ENCODE measurements around the gene L3MBTL4.

The L3MBTL4 gene

DNA sequence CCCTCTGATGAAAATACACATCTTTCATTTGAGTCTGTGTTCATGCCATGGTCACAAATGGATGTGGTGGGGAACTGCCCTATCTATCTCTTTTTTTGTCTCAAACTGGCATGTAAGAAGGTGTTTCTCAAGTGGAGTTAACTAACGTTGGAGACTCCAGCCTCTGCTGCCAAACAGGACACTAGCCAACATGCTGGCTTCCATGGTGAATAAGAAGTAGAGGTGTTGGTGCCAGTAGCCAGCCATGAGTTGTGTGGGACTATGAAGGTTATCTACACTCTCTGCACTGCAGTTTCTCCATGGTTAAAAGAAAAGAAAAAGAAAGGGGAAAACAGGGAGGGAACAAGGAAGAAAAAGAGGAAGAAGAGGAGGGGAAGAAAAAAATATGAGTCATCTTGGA, 370.4 kb downstream of the L3MBTL4 start:
- no peak for DNase-seq (ENCODE audit: low read depth in 2 of 2)

DNA sequence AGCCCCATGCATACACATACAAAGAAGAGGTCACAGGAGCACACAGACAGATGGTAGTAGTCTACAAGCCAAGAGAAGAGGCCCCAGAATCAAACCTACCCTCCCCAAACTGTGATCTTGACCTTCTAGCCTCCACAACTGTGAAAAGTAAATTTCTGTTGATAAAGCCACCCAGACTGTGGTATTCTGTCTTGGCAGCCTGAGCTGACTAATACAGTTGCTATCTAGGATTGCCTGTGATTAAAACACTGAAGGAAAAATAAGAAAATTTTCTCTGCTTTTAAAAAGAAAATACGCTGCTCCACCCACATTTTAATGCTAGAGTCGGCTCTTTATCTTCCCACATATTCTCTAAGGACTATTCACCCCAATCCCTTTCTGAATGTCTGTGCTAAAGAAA, 375.7 kb downstream of the L3MBTL4 start:
- no peak for DNase-seq (ENCODE audit: low read depth in 2 of 2)

DNA sequence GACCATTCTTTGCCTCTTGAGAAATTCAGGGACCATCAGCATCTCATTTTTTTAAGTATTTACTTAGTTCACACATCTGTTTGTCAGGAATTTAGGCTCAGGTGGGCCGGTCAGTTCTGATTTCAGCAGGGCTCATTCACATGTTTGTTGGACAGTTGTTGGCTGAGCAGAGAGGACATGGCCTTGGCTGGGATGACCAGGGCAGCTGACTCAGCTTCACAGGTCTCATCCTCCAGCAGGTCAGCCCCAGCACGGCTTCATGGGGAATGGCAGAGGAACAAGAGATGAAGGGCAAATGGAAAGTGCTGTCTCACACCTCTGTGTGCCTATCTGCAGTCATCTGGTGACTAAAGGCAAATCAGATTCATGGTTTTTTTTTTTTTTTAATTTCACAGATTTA, 383.3 kb downstream of the L3MBTL4 start:
- no peak for DNase-seq (ENCODE audit: low read depth in 2 of 2)

DNA sequence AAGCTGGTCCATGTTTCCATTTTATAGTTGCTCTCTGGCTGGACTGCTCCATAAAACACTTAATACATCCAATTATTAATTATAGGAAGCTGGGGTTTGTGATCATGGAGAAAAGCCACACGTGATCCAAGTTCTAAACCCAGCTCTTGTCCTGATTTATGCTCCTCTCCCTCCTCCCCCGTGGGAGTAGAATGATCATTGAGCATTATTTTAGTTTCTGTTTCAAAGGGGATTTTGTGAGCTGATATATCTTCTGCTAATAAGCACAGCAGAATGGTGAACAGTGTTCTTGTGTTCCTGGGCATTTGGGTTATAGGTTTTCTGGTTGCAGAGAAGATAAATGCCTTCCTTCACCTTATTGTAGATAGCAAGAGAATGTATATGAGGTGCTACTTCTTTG, 383.7 kb downstream of the L3MBTL4 start:
- no peak for DNase-seq (ENCODE audit: low read depth in 2 of 2)

DNA sequence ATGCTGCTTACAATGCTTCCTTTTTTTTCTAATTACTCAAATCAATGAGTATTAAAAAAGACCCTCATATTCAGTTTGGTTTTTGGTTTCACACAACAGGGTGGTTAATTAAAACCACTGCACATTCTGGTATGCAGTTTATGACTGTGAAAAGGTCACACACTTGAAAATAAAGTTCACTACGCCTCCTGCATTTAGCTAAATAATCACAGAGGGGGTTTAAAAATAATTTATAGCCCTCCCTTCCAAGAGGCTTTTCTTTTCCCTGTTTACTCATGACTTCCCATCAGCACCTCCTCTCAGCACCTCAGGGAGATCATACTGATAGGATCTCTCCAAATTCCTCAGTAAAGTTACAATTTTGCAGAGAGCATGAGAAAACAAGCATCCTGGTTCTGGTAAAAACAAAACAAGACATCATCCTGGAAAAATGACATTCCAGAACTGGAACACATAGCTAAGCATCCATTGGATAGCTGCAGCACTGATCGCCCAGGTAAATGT, 389.9 kb downstream of the L3MBTL4 start:
- no peak for DNase-seq (ENCODE audit: low read depth in 2 of 2)

DNA sequence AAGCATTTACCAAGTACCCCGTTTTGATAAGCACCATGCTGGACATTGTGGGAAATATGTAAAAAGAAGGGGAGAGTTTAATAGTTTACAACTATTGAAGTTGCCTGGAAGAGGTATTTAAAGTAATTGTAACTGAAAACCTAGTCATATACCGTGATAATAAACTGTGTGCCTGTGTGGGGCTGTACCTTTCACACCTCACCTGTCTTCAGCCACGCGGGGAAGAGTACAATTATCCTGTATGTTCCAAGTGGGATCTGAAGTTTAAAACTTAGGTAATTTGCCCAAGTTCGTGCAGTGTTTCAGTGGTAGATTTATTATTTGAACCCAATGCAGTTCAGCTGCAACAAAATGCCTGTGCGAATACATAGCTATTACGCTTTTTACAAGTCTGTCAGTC, 391.2 kb downstream of the L3MBTL4 start:
- DNase-seq (ENCODE audit: low read depth in 2 of 2), result no peak

DNA sequence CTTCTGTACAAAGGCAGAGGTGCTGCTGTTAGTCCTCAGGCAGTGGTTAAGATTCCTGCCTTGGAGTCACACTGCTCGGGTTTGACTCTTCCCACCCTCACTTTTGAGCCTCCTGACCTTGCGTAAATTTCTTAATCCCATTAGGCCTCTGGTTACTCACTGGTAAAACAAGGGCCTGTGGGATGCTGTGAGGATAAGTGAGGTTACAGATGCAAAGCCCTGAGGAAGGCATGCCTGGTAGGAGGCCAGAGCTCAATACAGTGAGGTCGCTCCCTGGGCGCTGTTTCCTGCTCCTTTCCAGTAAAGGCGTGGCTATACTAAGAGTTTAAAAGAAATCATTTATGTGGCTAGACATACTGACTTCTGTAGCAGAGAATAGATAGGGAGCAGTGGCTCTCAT, 391.9 kb downstream of the L3MBTL4 start:
- no peak for DNase-seq (ENCODE audit: low read depth in 2 of 2)

DNA sequence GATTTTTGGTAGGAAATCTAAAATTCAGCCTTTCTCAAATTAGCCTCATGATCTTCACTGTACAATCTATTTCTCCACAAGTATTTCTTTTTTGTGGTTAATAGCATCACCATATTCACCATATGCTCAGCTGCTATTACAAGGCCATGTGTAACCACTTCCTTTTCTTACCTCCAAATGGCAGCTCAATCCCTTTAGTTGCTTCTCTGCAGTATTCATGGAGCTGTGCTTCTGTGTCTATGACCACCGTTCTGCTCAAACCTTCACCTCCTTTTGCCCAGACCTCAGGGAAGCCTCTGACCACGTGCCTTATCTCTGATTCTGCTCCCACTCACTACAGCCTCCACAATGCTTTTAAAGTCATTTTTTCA, 392.7 kb downstream of the L3MBTL4 start:
- no peak for DNase-seq (ENCODE audit: low read depth in 2 of 2)

DNA sequence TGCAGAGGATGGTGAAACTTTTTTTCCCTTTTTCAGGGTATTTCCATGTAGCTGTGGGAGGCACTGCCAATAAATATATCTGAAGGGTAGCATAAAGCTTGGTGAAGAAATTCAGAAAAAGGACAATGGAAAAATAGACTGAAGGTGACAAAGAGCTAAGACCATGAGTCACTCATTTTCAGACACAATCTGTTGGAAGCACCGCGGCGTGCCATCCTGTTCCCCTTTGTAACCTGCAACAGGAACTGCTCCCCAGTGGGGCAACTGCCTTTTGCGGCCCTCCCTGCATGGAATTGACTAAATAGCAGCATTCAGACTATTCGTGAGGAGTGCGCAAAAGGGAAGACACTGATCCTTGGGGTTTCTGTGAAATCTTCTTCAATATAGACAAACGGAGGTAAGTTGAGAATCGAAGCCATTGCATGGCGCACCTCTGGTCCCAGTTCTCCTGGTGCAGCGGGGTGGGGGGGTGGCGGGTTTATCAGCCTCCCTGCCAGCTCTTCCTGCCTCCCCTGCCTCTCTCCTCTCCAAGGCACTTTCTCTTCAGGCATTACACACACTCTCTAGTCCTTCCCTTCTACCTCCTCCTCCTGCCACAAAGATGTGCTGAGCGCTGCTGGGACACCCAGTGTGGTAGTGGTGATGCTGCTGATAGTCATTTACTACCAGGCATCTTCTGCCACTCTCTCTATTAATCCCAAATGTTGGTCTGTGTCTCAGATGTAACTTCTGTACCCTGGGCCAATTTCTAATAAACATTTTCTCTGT, 393.2 kb downstream of the L3MBTL4 start:
- no peak for DNase-seq (ENCODE audit: low read depth in 2 of 2)

DNA sequence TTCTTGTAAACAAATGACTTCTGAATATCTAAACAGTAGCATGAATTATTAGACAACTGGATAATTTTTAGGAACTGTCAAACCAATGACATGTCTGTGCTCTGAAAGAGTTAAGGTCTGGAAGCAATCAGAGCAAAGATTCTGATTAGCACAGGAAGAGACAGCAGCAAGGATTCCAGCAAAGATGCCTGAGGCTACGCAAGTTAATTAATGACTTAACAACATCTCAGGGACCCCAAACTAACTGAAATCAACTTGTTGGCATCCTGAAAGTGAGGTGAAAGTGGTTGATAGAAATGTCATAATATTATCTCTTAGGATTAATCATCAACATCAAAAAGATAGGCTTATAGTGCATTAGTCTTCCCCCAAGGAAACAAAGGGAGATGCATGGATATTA, 396.0 kb downstream of the L3MBTL4 start:
- DNase-seq (ENCODE audit: low read depth in 2 of 2), result no peak

DNA sequence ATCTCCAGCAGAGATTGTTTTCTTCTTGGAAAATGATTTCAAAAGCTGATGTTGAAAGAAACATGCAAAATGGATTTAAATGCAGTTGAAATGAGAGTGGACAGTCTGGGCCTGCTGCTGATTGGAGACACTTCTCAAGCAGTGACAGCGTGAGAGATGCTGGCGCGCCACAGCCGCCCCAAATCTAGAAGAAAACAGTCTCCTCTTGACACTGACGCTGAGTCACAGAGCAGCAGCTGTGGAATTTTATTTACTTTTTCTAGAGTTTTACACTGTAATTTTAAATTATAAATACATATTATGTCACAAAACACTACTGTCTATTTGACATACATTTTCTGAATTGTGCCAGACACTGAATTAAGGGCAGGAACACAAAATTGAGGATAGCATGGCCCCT, 397.5 kb downstream of the L3MBTL4 start:
- no peak for DNase-seq (ENCODE audit: low read depth in 2 of 2)

DNA sequence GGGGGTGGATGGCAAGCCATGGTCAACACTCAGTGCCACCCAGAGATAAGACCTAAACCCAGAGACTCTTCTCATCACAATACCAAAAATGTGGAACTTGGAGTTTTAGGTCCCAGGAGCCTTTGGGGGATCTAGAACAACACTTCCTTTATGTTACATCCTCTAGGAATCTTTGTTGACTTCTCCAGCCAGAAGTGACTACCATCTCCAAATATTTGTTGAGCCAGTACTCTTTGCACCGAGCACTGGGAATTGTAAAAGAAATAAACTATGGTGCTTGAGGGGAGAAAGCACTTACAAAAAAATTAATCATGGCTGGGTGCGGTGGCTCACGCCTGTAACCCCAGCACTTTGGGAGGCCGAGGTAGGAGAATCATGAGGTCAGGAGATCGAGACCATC, 399.3 kb downstream of the L3MBTL4 start:
- DNase-seq (ENCODE audit: low read depth in 2 of 2), result no peak

DNA sequence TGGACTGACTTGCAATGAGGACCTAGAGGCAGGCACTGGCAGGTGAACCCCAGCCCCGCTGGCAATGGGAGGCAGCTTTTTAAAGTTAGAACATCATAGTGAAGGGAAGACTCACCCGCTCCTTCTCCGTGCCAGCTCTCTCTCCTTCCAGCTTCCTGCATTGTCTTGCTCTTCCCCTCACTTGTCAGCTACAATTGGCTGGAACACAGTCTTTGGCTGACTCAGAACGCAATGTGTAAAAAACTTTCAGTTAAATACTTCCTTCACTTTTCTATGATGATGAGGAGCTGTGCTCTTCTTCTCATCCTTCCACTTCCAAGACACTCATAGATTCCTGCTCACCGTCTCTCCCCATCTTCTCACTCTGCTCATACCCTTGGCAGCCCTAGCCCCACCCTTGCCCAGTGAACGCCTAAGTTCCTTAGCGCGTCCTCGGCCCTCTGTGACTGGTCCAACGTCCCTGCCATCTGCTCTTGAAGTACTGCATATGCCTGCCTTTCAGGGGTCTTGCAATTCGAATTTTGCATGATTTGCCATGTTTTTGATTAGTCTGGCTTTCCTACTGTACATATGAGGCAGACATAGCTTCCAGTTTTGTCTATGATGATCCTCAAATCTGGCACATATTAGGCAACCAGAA, 401.4 kb downstream of the L3MBTL4 start:
- no peak for DNase-seq (ENCODE audit: low read depth in 2 of 2)

DNA sequence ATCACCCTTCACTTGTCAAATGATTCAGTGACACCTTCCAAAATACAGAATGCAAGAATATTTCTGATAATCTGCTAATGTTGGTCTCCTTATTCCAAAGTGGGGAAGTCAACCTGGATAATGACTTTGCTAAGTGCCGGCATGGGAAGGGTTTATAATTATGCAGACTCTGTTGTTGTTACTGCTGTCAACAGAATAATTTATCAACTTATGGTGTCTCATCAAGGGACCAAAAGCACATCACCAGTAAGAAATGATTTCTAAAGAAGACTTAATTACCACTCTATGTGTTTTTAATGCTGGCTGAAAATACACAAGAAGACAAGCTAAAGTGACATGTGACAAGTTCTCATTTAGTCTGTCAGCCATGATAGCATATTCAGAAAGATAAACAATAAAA, 403.8 kb downstream of the L3MBTL4 start:
- DNase-seq (ENCODE audit: low read depth in 2 of 2), result no peak

DNA sequence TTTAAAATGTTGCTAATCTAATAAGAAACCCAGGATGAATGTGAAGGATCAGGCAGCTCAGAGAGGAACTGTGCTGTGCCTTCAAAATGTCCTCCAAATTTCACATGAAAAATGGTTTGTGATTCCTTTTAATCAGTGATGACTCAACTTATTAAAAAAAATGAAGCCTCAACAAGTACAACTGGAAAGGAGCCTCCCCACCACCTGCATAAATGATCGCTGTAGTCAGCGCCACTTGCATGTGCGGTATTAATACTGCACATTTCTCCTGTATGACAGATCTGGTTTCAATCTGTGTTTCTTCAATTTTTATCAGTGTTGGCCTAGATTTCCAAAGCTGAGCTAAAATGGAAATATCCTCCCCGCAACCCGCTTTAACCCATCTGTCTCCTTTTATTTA, 404.4 kb downstream of the L3MBTL4 start:
- no peak for DNase-seq (ENCODE audit: low read depth in 2 of 2)

DNA sequence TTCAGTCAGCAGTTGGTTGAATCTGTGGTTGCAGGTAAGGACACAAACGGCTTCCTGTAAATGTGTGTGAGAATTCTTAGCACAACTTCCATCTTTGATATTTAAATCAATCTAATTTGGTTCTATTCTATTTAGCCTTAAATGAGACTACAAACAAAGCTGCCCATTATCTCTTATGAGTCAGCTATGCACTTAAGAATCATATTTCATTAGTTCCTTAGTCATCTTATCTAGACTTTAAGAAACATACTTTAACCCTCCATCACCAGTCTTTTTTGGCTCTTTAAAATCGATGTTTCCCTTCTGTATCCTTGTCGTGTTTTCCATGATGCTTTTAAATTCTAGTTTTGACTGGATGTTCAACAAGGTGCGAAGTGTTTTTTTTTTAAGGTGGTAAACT, 405.0 kb downstream of the L3MBTL4 start:
- no peak for DNase-seq (ENCODE audit: low read depth in 2 of 2)

DNA sequence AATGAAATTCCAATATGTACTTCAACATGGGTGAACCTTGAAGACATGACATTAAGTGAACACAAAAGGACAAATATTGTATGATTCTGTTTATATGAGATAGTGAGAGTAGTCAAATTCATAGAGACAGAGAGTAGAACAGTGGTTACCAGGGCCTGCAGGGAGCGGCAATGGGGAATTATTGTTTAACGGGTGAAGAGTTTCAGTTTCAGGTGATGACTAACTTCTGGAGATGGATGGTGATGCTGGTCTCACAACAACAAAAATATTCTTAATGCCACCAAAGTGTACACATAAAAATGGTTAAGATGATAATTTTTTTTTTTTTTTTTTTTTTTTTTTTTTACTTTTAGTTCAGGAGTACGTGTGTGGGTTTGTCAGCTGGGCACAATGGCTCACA, 410.0 kb downstream of the L3MBTL4 start:
- no peak for DNase-seq (ENCODE audit: low read depth in 2 of 2)

DNA sequence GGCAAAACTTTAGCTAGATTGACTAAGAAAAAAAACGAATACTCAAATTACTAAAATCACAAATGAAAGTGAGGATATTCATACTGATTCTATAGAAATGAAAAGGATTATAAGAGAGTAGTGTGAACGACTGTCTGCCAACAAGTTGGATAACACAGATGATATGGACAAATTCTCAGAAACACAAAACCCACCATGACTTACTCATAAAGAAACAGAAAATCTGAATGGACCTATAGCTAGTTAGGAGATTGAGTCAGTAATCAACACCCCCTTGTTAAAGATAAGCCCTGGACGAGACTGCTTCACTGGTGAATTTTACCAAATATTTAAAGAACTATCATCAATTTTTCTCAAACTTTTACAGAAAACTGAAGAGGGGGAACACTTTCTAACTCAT, 410.6 kb downstream of the L3MBTL4 start:
- no peak for DNase-seq (ENCODE audit: low read depth in 2 of 2)

DNA sequence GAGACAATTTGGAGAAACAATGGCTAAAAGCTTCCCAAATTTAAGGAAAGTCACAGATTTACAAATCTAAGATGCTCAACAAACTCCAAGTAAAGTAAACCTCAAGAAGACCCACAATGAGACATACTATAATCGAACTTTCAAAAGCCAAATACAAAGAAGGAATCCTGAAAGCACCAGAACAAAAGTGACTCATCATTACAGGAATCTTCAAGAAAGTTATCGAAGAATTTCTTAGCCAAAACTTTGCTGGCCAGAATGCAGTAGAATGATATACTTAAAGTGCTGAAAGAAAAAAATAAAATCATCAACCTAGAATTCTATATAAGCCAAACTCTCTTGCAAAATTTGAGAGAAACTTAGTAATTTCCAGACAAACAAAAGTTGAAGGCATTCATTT, 412.8 kb downstream of the L3MBTL4 start:
- DNase-seq (ENCODE audit: low read depth in 2 of 2), result no peak

DNA sequence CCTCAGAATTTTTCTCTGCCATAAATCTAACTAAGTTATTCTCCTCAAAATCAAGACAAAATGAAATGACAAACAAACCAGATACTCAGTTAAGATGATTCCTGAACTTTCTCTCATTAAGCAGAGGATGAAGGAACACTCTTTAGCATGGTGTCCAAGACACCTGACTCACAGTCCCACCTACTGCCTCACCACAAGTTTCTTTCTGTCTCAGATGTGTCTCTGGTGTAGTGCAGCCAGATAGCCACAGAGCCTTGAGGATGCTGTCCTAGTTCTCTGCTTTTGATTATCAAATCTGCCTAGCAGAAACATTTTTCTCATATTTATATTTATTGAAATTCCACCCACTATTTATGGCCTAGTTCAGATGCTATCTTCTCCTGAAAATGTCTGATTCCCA, 415.8 kb downstream of the L3MBTL4 start:
- no peak for DNase-seq (ENCODE audit: low read depth in 2 of 2)

DNA sequence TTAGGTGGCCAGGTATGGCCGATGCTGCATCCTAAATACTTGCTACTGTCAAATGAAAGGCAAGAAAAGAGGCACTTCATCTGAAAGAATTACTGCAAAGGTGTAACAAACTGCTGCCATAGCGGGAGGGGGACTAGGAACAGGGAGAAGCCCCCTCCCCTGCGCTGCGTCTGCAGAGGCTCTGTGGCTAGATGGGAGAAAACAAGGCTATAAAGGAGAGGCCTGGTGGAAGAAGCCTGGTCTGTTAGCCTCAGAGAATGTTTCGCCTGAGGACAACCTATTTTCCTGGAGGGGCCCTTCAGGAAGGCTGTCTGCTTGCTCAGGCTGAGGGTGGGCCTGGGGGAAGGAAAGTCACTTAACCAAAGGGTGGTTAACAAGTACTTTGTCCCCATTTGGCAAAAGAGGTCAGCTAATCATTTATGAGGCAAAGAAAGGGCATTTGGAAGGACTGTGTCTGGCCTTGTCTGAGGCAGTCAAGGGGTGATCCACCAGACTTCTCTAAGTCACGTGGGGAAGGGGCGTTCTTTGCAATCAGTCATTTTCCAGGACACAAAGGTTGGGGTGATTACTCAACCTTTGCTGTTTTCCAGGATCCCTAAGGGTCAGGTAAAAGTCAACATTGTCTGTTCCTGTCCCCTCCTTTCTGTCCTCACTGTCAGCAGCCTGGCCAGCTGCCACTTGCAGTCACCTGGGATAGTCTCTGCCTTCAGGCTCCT, 416.4 kb downstream of the L3MBTL4 start:
- DNase-seq (ENCODE audit: low read depth in 2 of 2), result no peak

DNA sequence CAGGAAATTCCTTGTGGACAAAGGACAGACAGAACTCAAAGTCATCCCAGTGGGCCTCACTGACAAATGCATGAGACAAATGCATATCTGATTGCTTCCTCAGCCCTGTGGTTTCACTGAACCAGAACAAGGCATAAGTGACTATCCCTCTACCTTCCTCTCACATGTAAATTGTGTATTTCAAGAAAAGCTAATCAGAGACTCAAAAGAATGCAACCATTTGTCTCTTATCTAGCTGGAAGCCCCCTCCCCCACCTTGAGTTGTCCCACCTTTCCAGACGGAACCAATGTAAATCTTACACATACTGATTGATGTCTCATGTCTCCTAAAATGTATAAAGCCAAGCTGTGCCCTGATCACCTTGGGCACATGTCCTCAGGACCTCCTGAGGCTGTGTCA, 417.4 kb downstream of the L3MBTL4 start:
- DNase-seq (ENCODE audit: low read depth in 2 of 2), result no peak

DNA sequence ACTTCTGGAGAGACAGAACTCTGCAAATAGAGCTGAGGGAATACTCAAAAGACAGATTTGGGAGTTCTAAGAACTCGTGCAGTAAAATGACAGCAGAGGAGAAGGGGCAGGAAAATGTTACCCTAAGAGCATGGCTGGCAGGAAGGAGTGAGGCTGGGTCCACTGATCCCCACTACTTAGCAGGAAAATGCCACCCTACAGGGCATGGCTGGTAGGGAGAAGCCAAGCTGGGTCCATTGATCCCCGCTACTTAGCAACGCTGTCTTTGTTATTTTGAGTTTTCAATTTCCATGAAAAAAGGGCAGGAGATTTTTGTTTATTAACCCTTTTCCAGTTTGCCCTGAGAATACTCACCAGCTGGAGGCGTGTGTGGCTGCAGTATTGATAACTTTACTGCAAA, 419.1 kb downstream of the L3MBTL4 start:
- DNase-seq (ENCODE audit: low read depth in 2 of 2), result no peak

Data from activated CD4-positive, alpha-beta T cell treated with anti-CD3 and anti-CD28 coated beads for 24 hours (primary cell).